ENCODE data around the gene SERPINA6. TPM values are rescaled to one million over a fixed set of nuclear protein-coding genes. Genes with fewer than 3 reads are reported as not detected.

Gene SERPINA6
- total RNA-seq, 4 donors from 2014 or later: not detected

GRCh38 chr14:94340533-94340932 is 17.4 kb upstream of the SERPINA6 start:
- no peaks in the 10 kb centered on the region for H3K36me3 ChIP-seq
- no peaks in the 10 kb centered on the region for H3K9me3 ChIP-seq
- no peaks in the 10 kb centered on the region for H3K27me3 ChIP-seq
- TF ChIP-seq, protein P1, sequence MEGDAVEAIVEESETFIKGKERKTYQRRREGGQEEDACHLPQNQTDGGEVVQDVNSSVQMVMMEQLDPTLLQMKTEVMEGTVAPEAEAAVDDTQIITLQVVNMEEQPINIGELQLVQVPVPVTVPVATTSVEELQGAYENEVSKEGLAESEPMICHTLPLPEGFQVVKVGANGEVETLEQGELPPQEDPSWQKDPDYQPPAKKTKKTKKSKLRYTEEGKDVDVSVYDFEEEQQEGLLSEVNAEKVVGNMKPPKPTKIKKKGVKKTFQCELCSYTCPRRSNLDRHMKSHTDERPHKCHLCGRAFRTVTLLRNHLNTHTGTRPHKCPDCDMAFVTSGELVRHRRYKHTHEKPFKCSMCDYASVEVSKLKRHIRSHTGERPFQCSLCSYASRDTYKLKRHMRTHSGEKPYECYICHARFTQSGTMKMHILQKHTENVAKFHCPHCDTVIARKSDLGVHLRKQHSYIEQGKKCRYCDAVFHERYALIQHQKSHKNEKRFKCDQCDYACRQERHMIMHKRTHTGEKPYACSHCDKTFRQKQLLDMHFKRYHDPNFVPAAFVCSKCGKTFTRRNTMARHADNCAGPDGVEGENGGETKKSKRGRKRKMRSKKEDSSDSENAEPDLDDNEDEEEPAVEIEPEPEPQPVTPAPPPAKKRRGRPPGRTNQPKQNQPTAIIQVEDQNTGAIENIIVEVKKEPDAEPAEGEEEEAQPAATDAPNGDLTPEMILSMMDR (IDR thresholded peaks at IDR 0.05): no peak
- no peak for TF ChIP-seq POLR2A (IDR thresholded peaks at IDR 0.05)
- DNase-seq: no peak
- H3K4me3 ChIP-seq (replicated peaks in 1 of 3): no peak overlapping the region
- peaks cover 4 to 14% of the 10 kb centered on the region in 2 donors for H3K4me1 ChIP-seq
- intact Hi-C loops (cut with DNase I): no loop called here
- H3K27ac ChIP-seq: no peak overlapping the region

GRCh38 chr14:94338023-94338422 is 14.9 kb upstream of the SERPINA6 start:
- H3K27me3 ChIP-seq: no peaks in the 10 kb centered on the region
- H3K9me3 ChIP-seq: no peaks in the 10 kb centered on the region
- intact Hi-C loops (cut with DNase I): no loop called here
- no peak for TF ChIP-seq POLR2A (IDR thresholded peaks at IDR 0.05)
- TF ChIP-seq, protein P1 (IDR thresholded peaks at IDR 0.05): no peak
- 91% methylated on average over 2 of the region's 2 CpGs for WGBS, 2 donors
- no peak for DNase-seq
- H3K36me3 ChIP-seq: no peaks in the 10 kb centered on the region
- peaks cover 4 to 14% of the 10 kb centered on the region in 2 donors for H3K4me1 ChIP-seq
- H3K4me3 ChIP-seq (replicated peaks in 1 of 3): no peak overlapping the region
- no peak overlapping the region for H3K27ac ChIP-seq

DNA sequence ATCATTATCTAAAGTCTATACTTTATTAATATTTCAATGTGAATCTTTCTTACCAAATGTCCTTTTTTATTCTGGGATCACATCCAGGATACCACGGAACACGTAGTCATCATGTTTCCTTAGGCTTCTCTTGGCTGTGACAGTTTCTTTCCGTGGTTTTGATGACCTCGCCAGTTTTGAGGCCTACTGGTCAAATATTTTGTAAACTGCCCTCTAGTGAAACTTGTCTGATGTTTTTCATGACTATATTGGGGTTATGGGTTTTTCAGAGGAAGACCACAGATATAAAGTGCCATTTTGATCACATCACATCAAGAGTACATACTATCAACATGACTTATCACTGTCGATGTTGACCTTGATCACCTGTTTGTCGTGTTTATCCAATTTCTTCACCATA is 14.1 kb upstream of the SERPINA6 start:
- H3K27me3 ChIP-seq: no peaks in the 10 kb centered on the region
- intact Hi-C loops (cut with DNase I): no loop called here
- TF ChIP-seq, protein P1 (IDR thresholded peaks at IDR 0.05): no peak
- TF ChIP-seq POLR2A (IDR thresholded peaks at IDR 0.05): no peak
- WGBS, 2 donors: 84% methylated on average over 6 of the region's 6 CpGs
- no peak overlapping the region for H3K27ac ChIP-seq
- H3K4me3 ChIP-seq (replicated peaks in 1 of 3): no peak overlapping the region
- H3K4me1 ChIP-seq: peaks cover 4 to 8% of the 10 kb centered on the region in 2 donors
- no peaks in the 10 kb centered on the region for H3K36me3 ChIP-seq
- DNase-seq: no peak
- H3K9me3 ChIP-seq: no peaks in the 10 kb centered on the region

DNA sequence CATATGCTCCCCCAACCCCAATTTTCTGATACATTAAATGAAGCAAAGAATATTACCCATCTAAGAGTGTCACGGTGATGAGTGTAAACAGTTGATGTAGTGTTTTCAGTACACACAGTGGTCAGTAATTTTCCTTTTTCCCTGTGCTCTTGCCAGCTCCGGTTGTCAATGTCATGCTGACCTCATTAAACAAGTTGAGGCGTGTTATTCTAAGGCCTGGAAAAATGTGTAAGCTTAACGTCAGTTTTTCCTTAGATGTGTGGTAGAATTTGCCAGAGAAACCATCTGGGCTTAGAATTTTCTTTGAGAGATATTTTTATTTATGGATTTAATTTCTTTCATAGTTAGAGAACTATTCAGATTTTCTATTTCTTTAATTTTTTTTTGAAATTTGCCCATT is 11.7 kb upstream of the SERPINA6 start:
- H3K4me3 ChIP-seq (replicated peaks in 1 of 3): no peak overlapping the region
- no peaks in the 10 kb centered on the region for H3K27me3 ChIP-seq
- no peaks in the 10 kb centered on the region for H3K36me3 ChIP-seq
- H3K4me1 ChIP-seq: no peaks in the 10 kb centered on the region
- TF ChIP-seq, protein P1 (IDR thresholded peaks at IDR 0.05): no peak
- TF ChIP-seq POLR2A (IDR thresholded peaks at IDR 0.05): no peak
- DNase-seq: no peak
- WGBS, 2 donors: 58 to 68% methylated on average over 4 of the region's 4 CpGs
- intact Hi-C loops (cut with DNase I): no loop called here
- no peaks in the 10 kb centered on the region for H3K9me3 ChIP-seq
- no peak overlapping the region for H3K27ac ChIP-seq

DNA sequence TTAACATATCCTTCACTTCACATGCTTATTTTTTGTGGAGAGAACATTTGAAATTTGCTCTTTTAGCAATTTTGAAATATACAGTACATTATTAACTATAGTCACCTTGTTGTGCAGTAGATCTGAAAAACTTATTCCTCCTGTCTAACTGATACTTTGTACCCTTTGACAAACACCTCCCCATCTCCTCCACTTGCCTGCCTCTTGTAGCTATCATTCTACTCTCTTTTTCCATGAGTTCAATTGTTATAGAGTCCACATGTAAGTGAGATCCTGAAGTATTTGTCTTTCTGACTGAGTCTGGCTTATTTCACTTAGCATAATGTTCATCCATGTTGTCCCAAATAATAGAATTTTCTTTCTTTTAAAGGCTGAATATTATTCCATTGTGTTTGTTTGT is 9.5 kb upstream of the SERPINA6 start:
- Histone ChIP-seq H3K27me3 (no peaks in the 10 kb centered on the region), H3K4me1 (no peaks in the 10 kb centered on the region), H3K36me3 (no peaks in the 10 kb centered on the region), H3K9me3 (no peaks in the 10 kb centered on the region), H3K4me3 (replicated peaks in 1 of 3) (no peak overlapping the region), H3K27ac (no peak overlapping the region)
- TF ChIP-seq, protein P1 (IDR thresholded peaks at IDR 0.05): no peak
- TF ChIP-seq POLR2A (IDR thresholded peaks at IDR 0.05): no peak
- DNase-seq: no peak
- intact Hi-C loops (cut with DNase I): no loop called here

Measured in thyroid gland (tissue), 4 donors.